AG09319 (cell line): ENCODE results near the gene ACOXL.

Source experiments
- DNase-seq: peaks from one replicate; pipeline ENCODE4 v3.0.0-alpha.2; 2010; ENCODE audit warnings: low read depth; ENCODE audit errors: extremely low read depth
- CTCF ChIP-seq: IDR thresholded peaks from 2 replicates; pipeline ENCODE4 v1.5.1; 2011; ENCODE audit warnings: low read depth, mild to moderate bottlenecking, inconsistent platforms, low read length, moderate library complexity

ACOXL gene

GRCh38 chr2:110834134-110834827 lies 101.9 kb downstream of the ACOXL start:
- TF ChIP-seq CTCF: no peak
- no peak for DNase-seq

- TF ChIP-seq CTCF: no peak
- DNase-seq: no peak
Measured at GRCh38 chr2:110836671-110837070, 104.3 kb downstream of the ACOXL start.

GRCh38 chr2:110837446-110838409 lies 105.4 kb downstream of the ACOXL start:
- TF ChIP-seq CTCF: no peak
- DNase-seq: no peak

DNA sequence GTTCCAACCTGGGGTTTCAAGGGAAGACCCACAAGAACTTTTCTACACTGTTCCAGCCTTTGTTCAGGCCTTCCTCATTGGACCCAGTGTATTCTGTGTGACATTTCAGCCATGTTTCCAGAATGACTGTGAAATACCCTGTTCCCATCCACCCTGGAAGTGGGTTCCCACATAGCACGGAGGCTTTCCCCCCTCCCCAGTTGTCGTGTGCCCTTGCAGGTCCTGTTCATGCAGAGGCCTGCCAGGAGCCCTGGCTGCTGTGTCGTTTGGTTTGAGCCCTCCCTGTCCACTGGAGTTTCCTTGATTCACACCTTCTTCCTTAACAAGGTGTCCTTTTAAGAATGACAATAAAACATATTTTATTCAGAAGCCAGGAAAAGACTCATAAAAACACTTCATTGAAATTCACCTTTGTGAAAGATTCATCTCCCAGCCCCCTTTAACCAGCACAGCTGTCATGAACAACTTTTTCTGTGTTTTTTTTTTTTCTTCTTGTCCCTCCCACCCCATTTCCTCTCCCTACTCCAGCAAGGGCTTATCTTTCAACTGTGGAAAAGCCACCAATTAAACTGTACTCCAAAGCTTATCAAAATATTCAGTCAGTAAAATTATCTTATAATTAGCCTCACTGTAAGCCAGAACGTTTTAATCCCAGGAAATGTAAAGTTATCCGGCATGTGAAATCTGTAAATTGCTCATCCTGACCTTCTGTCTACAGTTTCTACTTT lies 106.4 kb downstream of the ACOXL start:
- DNase-seq: no peak
- no peak for TF ChIP-seq CTCF

DNA sequence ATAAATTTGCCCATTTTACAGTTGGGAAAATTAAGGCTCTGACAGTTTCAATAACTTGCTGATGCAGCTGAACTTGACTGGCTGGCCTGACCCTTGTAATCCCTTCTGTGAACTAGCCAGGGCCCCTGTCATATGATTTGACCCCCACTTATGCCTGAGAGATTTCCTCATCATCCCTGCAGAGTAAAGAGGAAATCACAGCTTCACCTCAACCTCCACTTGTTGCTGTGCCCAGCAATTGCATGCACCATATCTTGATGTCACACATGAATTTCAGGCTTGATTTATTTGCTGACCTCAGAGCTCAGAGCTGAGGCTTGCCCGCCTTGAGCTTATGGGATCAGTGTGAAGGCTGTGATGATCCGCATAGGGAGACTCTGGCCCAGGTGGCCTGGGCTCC lies 108.1 kb downstream of the ACOXL start:
- TF ChIP-seq CTCF: no peak
- no peak for DNase-seq

DNA sequence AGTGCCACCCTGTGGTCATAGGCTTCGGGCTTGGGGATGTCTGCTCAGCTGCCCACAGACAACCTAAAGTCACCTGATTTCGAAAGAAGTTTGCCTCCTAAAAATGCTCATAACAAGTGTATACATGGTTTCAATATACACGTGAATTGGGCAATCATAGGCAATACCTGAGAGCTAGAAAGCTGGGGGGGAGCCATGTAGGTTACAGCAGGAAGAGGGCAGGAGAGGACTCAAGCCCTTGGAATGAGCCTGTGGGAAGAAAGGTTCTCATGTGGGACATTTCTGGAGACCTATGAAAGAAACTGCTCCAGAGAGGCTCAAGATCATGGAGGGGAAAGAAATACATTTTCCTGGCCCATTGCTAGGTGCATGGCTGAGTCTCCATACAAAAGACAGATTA lies 109.7 kb downstream of the ACOXL start:
- DNase-seq: no peak
- no peak for TF ChIP-seq CTCF

DNA sequence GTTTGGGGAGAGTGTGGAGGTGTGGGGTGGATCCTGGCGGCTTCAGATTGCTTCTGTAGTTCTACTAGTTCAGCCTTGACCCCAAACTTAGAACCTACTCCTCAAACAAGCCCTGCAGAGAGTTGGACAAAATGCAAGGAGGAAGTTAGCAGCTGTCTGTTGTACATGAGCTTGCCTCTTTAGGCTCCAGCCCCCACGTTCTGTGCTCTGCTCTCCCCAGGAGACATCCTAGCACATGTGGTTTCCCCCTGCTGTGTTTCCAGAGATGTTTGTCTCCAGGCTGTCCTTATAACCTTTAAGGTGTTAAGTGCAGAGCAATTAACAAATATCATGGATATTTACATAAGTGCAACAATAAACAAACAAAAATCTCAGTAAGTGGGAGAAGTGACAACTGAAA lies 111.1 kb downstream of the ACOXL start:
- no peak for TF ChIP-seq CTCF
- DNase-seq: no peak
